Smooth muscle cell (in vitro differentiated cells): Measurements from ENCODE around the gene SERPINB2. TPM values are rescaled to one million over a fixed set of nuclear protein-coding genes. Genes with fewer than 3 reads are reported as not detected.
A peak's percentile ranks its signal among the peaks of the same experiment; 100 is the strongest.
"Not testable (repeated sequence)": the region's sequence is repeated elsewhere in the genome, so short reads cannot be mapped to it uniquely, and the experiment has no call there.

ENCODE experiments used
- DNase-seq: peaks from one replicate; lab custom pipeline; 2025; ENCODE audit not compliant: unreplicated experiment; lab: John Stamatoyannopoulos, UW
- H2AFZ ChIP-seq: fragments of 200-600 bp; sonication (generic); 2 replicates; pipeline ENCODE4 v1.6.0; 2016; ENCODE audit warnings: antibody characterized with exemption, low read depth, mild to moderate bottlenecking
- H3F3A ChIP-seq: fragments of 200-600 bp; sonication (generic); 2 replicates; pipeline ENCODE4 v1.6.0; 2017; ENCODE audit warnings: antibody characterized with exemption, low read depth
- H3K27ac ChIP-seq: fragments of 200-600 bp; sonication (generic); 2 replicates; pipeline ENCODE4 v1.5.1; 2016; ENCODE audit warnings: low read depth, mild to moderate bottlenecking
- H3K27me3 ChIP-seq: fragments of 200-600 bp; sonication (generic); 2 replicates; pipeline ENCODE4 v1.6.1; 2016; ENCODE audit warnings: low read depth, mild to moderate bottlenecking
- H3K36me3 ChIP-seq: fragments of 200-600 bp; sonication (generic); 2 replicates; pipeline ENCODE4 v1.5.1; 2016; ENCODE audit warnings: low read depth
- H3K4me1 ChIP-seq: fragments of 200-600 bp; sonication (generic); 2 replicates; pipeline ENCODE4 v1.5.1; 2016; ENCODE audit warnings: low read depth
- H3K4me2 ChIP-seq: fragments of 200-600 bp; sonication (generic); 2 replicates; pipeline ENCODE4 v1.6.0; 2016; ENCODE audit warnings: mild to moderate bottlenecking
- H3K4me3 ChIP-seq: fragments of 200-600 bp; sonication (generic); 2 replicates; pipeline ENCODE4 v1.5.1; 2016; ENCODE audit warnings: mild to moderate bottlenecking
- H3K79me2 ChIP-seq: fragments of 200-600 bp; sonication (generic); 2 replicates; pipeline ENCODE4 v1.6.0; 2016; ENCODE audit warnings: low read depth, mild to moderate bottlenecking
- H3K9ac ChIP-seq: fragments of 200-600 bp; sonication (generic); 2 replicates; pipeline ENCODE4 v1.6.0; 2016; ENCODE audit warnings: low read depth
- H3K9me3 ChIP-seq: fragments of 200-600 bp; sonication (generic); replicated peaks from 2 replicates; pipeline ENCODE4 v1.5.1; 2016; ENCODE audit warnings: low read depth
- H4K20me1 ChIP-seq: fragments of 200-600 bp; sonication (generic); 2 replicates; pipeline ENCODE4 v1.6.0; 2016; ENCODE audit warnings: low read depth
- CTCF ChIP-seq: fragments of 200-600 bp; sonication (generic); IDR thresholded peaks from 2 replicates; pipeline ENCODE4 v1.5.1; 2017; ENCODE audit warnings: borderline replicate concordance, mild to moderate bottlenecking, antibody characterized with exemption; ENCODE audit not compliant: insufficient read depth, poor library complexity, severe bottlenecking
- WGBS: methylation state at CpG from one replicate; pipeline ENCODE4 v1.1.7; 2016; ENCODE audit warnings: low lambda C conversion rate; 5-methylcytosine and 5-hydroxymethylcytosine counted together
- polyA plus RNA-seq: library from polyadenylated mRNA; unstranded; fragments of >200 nt; fragmentation: Nextera tagmentation; extraction: Ambion mirVana; gene quantifications from 2 replicates; pipeline ENCODE4 v1.2.1, GENCODE V29; 2016
- total RNA-seq: library from RNA; depleted of rRNA; stranded (reverse); fragments of >200 nt; gene quantifications from 2 replicates; pipeline ENCODE4 v1.2.3, GENCODE V29; 2014

Gene SERPINB2
- total and polyA plus RNA-seq, 2 experiments from 2014 or later = 15.5 to 29.8 TPM

GRCh38 chr18:63936932-63937393 lies 49.5 kb downstream of the SERPINB2 start:
- 64% methylated on average over 19 of the region's 19 CpGs for WGBS
- TF ChIP-seq CTCF = no peak
- H3K4me2 ChIP-seq = peak overlapping the region; percentile 99
- H3K4me3 ChIP-seq = peak overlapping the region; percentile 73
- no peaks in the 10 kb centered on the region for H3K9me3 ChIP-seq
- H3K4me1 ChIP-seq = peaks cover 4% of the 10 kb centered on the region
- H3K27ac ChIP-seq = no peak overlapping the region
- H3K36me3 ChIP-seq = no peaks in the 10 kb centered on the region
- DNase-seq = no peak
- peaks cover 14% of the 10 kb centered on the region for H3K27me3 ChIP-seq
- H3F3A ChIP-seq = no peaks in the 10 kb centered on the region
- no peaks in the 10 kb centered on the region for H3K79me2 ChIP-seq
- no peak overlapping the region for H3K9ac ChIP-seq
- peak overlapping the region; percentile 100 for H2AFZ ChIP-seq
- no peaks in the 10 kb centered on the region for H4K20me1 ChIP-seq

DNA sequence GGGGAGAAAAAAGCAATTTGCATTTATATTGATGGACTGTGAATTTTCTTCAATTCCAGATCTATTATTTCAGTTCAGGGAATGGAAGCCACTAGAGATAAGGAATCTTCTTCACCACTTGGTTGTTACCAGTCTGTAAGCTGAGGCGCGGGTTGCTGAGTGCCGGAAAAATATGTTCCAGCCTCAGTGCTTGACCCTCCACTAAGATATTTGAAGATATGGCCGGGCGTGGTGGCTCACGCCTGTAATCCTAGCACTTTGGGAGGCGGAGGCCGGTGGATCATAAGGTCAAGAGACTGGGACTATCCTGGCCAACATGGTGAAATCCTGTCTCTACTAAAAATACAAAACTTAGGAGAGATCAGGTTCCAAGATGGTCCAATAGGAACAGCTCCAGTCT lies 52.5 kb downstream of the SERPINB2 start:
- Histone ChIP-seq H3K27ac (no peak overlapping the region), H3K9me3 (no peaks in the 10 kb centered on the region), H3K4me1 (peaks cover 4% of the 10 kb centered on the region), H3F3A (no peaks in the 10 kb centered on the region), H3K4me3 (no peak overlapping the region), H3K4me2 (no peak overlapping the region), H4K20me1 (no peaks in the 10 kb centered on the region), H3K36me3 (no peaks in the 10 kb centered on the region), H2AFZ (no peak overlapping the region), H3K27me3 (peaks cover 8% of the 10 kb centered on the region), H3K79me2 (no peaks in the 10 kb centered on the region), H3K9ac (no peak overlapping the region)
- TF ChIP-seq CTCF = no peak
- WGBS = 94% methylated on average over 8 of the region's 8 CpGs
- no peak for DNase-seq

- WGBS = 78% methylated on average over 17 of the region's 17 CpGs
- H3K27me3 ChIP-seq, H3K27ac ChIP-seq, H4K20me1 ChIP-seq, H2AFZ ChIP-seq, H3K9ac ChIP-seq, H3K79me2 ChIP-seq, DNase-seq, H3F3A ChIP-seq, H3K4me1 ChIP-seq, H3K4me2 ChIP-seq, H3K36me3 ChIP-seq, H3K9me3 ChIP-seq, H3K4me3 ChIP-seq: not testable (repeated sequence)
Observed at GRCh38 chr18:63940543-63941050, 53.1 kb downstream of the SERPINB2 start.

GRCh38 chr18:63947051-63947790 lies 59.7 kb downstream of the SERPINB2 start:
- no peak overlapping the region for H2AFZ ChIP-seq
- no peaks in the 10 kb centered on the region for H4K20me1 ChIP-seq
- no peaks in the 10 kb centered on the region for H3F3A ChIP-seq
- no peaks in the 10 kb centered on the region for H3K4me1 ChIP-seq
- H3K4me2 ChIP-seq = no peak overlapping the region
- 83% methylated on average over 3 of the region's 3 CpGs for WGBS
- no peak overlapping the region for H3K27ac ChIP-seq
- H3K9me3 ChIP-seq = no peaks in the 10 kb centered on the region
- no peak overlapping the region for H3K9ac ChIP-seq
- DNase-seq = no peak
- no peak for TF ChIP-seq CTCF
- no peaks in the 10 kb centered on the region for H3K27me3 ChIP-seq
- H3K79me2 ChIP-seq = no peaks in the 10 kb centered on the region
- H3K4me3 ChIP-seq = no peak overlapping the region
- H3K36me3 ChIP-seq = no peaks in the 10 kb centered on the region
